Erythroblast (primary cell): ENCODE results near the gene LYPD6B.

Experiments
- GATA1 ChIP-seq: IDR thresholded peaks from 2 replicates; pipeline ENCODE4 v1.6.1; 2011; ENCODE audit warnings: low read depth, mild to moderate bottlenecking, control low read depth, low read length, moderate library complexity
- POLR2A ChIP-seq: IDR thresholded peaks from 2 replicates; pipeline ENCODE4 v1.6.1; 2011; ENCODE audit warnings: mild to moderate bottlenecking, low read length

- no peak for TF ChIP-seq POLR2A
- TF ChIP-seq GATA1 = no peak
These were observed 24.0 kb downstream of the LYPD6B start for GRCh38 chr2:149062531-149062930.
